ENCODE measurements around the gene CAMK2D.

The CAMK2D gene

DNA sequence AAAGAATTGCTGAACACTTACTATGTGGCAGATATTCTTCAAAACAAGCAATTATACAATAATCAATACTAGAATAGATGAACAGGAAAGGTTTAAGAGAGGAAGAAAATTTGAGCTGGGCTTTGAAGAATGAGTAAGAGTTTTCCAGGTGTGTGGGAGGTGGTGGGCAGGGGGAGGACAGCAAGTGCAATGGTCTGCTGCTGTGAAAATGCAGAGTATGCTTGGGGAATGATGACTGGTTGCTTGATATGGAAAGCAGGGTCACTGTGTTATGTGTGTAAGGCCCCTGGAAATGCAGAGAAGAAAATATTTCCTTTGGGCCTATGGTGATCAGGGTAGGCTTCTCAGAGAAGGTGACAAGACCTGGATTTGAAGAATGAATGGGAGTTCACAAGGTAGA is 300.3 kb downstream of the CAMK2D start:
- no peak for DNase-seq

DNA sequence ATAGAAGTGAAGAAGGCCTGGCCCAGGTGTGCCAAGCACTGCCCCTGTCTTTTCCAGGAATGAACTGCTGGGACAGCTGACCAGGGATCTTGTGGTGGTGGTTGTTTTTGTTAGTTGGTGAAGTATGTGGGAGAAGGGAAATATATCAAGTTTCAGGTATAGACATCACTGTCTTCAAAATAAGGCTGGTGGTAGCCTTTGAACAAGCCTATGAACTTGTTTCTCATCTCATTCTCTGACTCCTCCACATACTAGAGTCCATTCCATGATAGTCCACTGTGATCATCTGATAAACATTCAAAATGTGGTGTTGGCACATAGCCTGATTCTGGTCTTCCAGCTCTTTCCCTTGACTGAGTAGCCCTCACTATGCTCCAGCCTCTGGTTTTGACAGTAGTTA is 303.7 kb downstream of the CAMK2D start:
- no peak for DNase-seq

DNA sequence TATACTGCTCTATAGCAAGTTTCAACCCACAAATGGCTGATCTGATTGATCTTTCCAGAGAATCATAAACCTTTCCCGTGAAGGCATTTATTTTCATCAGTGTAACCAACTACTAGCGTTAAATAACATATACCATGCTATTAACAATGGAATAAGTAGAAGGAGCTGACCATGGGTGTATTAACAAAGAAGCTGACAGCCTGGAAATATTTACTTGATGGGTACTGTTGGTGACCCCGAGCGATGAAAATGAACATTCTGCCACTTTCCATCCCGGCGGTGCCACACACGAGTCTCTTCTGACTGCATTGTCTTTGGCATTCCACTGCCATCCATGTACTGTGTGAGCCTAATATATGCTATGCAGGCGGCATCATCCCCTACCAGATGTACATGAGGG is 304.4 kb downstream of the CAMK2D start:
- no peak for DNase-seq

DNA sequence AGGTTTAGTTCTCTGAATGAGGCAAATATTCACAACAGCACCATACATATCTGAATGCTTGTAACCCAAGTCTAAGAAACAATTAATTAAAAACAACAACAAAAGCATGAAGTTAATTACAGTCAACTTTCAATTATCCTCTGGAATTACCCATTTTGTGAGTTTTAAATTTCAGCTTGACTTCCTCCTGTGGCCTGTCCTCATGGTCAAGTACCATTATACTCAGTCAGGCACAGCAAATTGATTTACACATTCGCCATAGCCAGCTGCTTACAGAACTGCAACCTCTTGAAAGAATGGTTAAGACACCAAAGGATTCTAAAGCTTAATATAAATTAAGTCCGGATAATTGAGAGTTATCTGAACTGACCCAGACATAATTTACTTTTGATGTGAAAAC is 306.5 kb downstream of the CAMK2D start:
- DNase-seq = no peak

DNA sequence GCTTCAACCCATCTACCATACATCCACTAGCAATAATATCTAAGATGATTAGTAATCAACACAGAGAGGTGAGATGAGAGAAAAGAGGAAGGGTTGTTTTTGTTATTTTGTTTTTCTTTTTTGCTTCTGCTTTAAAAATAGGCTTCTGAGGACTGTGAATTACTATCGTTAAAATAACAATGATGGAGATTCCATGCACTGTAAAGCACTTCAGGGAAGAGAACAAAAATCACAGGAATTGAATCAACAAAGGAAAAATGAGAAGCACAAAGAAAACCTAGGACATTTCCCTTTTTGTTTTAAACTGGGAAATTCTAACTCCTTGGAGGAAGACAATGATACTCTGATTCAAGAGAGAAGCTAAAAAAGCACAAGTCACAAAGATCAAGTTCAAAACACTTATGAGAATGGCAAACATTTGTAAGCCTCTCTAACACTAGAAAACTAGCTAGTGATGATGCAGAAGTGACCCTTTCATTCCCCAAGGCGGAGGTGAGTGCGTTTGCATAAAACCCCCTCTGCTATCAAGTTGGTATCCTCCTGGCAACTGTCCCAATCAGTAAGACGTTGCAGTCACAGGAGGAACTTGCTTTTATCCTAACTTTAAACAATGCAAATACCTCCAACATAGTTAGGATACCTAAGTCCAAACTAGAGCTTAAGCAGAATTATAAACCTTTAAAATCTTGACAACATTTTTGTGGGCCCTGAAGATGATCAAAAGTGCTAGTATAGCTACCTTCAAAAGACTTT is 308.5 kb downstream of the CAMK2D start:
- no peak for DNase-seq

DNA sequence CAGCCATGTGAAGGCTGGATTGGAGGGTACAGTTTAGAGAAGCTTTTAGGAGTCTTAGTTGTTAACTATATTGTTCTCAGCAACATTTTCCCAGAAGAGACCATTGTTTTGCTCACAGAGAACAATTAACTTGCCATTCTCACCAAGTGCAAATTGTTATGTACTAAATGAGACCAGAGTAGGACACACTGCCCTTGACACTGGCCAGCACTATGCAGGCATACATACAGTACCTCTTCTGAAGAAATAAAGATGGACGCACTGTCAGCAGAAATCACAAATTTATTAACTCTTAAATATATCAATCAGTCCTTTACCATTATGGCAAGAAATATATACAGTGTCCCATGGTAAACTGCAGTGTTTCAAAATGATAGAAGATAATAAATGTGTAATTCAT is 309.4 kb downstream of the CAMK2D start:
- no peak for DNase-seq

DNA sequence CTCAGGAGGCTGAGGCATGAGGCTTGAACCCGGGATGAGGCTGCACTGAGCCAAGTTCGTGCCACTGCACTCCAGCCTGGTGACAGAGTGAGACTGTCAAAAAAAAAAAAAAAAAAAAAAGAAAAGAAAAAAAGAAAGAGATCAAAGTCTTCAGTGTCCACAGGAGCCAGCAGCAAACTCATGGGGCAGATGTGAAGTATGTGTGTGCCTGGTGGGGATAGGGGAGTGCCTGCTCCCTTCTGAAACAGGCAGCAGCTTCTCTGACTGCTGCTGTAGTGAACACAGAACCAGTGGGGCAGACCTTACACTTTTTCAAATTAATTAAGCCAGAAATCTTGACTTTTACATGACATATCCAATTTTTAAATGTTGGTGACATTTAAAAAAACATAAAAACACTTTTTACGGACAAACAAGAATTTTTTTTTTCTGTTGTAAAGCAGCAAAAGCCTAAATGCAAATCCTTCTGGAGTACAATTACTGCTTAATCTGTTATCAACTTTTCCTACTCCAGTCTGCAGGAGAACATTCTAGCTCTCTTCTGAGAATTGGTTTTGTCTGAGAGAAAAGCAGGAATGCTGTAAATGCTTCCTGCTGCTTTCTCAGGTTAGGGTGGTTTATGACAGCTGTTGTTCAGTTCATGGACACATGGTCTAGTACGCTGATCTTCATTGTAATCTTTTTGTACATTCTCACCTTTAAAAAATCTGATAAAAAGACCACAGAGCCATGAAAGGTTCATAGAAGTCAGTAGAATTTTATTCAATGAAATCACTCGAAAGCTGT is 311.1 kb downstream of the CAMK2D start:
- DNase-seq = no peak

DNA sequence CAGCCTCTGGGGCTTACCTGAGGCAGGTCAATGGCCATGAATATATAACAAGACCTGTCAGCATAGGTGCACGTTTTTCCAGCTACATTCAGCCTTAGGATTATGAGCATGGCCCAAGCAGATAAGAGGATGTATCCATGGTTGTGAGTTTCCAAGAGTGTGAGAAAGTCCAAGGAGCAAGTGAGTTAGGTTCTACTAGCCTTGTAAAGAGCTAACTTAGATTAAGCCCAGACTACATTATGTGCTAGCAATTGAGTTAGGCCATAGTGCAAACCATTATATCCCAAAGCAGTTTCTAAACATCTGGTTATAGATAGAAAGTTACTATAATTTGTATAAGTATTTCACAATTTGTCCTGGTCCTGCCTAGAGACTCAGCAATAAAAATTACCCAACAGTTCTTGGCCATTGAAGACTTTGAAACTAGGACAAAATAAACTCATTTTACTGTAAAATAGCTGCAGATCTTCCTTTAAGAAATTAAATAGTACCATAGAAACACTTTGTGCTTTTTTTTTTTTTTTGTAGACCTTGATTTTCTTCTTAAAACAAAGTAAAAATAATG is 312.0 kb downstream of the CAMK2D start:
- DNase-seq = no peak

DNA sequence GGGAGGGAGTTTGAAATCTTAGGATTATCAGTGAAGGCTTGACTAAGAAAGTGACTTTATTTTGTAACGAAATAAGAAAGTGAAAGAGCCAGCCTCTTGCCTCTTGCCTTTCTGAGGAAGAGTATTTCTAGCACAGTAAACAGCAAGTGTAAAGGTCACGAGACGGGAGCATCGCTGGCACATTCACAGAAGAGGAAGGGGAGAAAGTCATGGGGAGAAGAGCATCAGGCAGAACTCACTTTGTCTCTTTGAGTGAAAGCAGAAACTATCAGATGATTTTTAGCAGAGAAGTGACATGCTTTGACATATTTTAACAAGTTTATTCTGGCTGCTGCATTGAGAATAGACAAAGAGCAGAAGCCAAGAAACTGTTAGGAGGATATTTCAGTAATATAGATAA is 313.8 kb downstream of the CAMK2D start:
- DNase-seq = peak; percentile 43

DNA sequence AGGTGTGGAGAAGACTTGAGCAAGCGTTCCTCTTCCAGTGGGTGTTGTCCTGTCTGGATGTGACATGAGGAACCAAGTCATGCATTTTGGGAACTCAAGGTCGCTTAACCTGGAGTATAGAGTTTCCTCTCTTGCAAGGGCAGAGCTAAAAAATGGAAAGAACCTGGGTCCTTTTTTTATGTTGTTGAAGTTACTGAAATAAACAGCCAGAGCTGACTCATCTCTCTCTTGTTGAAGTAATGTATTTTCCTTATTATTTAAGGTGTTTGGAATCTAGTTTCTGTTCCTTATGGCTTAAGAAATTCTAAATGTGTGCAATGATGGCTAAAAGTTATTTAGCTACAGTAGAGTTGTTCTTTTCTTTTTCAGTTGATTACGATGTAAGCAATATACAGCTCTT is 314.5 kb downstream of the CAMK2D start:
- DNase-seq = no peak

DNA sequence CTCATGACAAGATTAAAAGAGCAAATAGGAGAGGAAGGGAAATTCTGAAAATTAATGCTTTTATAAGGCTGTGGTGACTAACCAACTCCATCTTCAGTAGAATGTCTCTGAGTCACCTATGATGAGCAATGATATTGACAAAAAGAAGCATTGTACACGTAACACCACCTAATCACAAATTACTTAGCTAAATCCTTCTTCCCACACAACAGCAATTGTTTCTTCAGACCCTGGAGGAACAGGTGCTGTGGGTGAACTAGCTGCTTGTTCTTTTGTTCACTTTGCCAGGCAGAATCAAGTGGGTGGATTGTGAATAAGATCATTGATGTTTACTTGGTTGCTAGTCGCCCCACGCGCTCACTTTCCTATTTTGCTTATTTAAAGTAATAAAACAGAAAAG is 315.5 kb downstream of the CAMK2D start:
- peak; percentile 10 for DNase-seq

DNA sequence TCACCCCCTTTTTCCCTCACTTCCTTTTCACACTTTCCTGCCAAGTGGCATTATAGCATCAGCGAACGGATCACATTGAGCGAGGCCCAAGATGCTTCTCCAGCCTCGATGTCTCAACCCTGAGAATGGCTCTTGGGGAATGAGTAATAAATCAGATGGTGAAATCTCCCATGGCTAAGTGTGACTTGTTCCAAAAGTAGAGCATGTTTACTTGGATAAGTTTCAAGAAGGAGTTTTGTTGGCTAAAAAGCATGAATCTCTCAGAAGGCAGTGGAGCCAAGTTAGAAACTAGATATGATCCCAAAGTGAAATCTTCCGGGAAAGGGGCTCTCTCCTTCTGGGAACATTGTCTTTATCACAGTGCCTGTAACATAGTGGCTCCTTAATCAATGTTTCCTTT is 316.3 kb downstream of the CAMK2D start:
- peak; percentile 23 for DNase-seq

DNA sequence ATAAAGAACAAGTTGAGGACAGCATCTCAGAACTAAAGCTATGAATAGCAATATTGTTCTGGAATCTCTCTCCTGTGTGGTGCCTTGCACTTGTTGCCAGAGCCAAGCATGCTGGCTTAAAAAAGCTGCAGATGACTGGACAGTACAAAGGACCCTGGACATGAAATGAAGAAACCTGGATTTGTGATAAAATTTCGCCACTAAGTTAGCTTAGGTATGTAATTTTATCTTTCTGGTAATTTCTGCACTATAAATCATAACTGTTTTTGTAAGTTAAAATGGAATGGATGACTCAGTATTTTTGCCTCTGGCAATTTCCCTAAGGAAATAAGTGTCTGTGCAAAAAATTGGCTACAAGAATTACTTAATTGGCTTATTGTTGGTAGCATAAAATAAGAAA is 317.2 kb downstream of the CAMK2D start:
- DNase-seq = no peak

DNA sequence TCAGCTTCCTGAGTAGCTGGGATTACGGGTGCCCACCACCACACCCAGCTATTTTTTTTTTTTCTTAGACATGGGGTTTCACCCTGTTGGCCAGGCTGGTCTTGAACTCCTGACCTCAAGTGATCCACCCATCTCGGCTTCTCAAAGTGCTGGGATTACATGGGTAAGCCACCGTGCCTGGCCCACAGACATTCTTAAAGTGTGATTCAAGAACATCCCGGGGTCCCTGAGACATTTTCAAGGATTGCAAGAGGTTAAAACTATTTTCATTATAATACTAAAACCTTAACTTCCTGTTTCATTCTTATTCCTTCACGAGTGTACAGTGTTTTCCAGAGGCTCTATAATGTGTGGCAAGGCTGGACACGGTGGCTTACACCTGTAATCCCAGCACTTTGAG is 318.7 kb downstream of the CAMK2D start:
- DNase-seq = no peak

DNA sequence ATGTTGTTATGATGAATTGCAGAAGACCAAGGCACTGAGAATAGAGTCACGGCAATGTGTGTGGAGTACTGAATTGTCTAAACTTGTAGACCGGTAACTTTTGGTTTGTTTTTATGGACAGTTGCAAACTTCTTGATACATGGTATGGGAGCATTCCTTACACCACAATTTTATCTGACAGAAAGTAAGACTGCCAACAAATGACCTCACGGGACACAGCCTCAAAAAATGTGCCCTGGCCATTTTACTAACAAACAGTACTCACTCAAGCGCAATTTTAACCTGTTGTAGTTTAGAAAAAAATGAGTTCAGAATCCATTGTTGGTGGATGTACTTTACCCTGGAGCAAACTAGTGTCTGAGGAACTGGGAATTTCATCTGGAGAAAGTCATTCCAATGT is 321.2 kb downstream of the CAMK2D start:
- no peak for DNase-seq

DNA sequence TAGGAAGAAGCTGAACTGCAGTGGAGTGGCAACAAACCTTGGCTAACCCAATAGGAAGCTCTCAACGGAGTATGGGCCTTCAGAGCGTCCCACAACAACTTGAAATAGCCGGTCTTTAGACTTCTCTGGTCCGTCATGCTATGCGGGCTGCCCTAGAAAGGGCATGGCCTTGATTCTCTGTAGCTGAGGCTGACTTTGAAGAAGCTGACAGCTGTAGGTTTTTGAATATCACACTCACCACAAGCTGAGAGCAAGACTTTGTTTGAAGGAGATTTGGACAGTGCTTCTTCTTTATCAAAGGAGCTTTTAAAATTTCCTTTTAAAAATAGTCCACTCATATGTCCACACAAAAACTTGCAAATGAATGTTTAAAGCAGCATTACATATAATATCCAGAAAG is 322.9 kb downstream of the CAMK2D start:
- DNase-seq = no peak

DNA sequence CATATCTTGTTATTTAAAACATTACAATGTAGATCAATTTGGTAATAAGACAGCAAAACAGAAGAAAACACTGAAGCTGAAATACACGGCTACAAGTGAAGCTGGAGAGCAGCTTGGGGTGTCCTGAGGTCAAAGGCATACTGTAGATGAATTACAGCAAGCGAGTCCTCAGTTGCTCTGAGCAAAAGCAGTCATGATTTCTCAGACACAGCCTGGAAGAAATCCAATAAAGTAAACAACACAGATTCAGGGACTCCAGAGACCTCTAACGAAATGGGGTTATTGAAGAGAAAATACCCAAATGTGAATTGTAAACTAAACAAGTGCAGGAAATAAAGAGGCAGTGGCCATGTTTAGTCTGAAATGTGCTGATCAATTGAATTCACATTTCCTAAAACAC is 324.4 kb downstream of the CAMK2D start:
- no peak for DNase-seq

DNA sequence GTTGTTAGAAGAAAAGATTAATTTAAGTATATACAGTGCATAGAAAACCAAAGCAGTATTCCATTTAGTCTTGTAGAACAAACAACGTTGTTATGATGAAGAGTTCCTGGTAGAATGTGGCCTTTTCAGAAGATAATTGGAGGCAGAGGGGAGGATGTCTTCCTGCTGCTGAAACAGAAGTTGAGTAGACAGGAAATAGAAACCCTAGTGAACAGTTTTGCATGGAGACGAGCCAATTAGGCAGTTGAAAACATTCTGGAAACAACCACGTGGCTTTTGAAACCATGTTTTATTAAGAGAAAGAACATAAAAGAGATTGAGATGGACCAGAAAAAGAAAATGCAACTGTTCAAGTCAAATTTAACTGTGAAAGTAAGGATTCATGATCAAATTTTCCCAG is 325.2 kb downstream of the CAMK2D start:
- no peak for DNase-seq

DNA sequence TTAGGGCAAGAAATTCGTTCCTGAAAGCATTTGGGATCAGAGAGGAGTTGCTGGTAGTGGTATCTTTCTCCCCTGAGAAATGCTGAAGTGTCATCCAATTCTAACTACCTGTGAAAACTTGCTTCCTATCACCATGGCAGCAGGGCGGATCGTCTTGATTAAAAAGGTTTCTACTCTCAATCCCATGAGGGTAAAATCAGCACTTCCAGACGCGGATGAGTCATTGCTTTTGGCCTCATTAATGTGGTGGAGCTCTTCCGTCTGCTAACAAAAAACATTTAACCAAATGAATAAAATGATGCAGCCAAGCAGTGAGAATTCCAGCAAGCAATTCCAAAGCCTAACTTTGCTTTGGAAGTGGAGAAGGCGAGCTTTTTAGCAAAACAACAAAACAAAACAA is 325.6 kb downstream of the CAMK2D start:
- no peak for DNase-seq

DNA sequence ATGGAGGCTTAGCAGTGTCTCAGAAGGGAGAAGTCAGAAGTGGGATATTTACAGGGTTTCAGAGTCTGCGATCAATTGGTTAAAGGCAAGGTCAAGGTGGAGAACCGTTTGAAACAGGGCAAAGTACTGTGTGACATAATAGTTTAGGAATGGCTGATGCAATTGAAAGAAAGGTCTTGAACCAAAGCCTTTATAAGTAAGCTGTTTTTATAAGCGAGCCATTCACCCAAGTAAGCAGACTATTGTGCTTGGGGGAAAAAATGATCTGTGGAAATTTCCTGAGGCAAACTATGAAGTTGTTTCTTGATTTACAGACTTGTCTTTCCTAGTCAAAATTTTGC is 327.3 kb downstream of the CAMK2D start:
- DNase-seq = no peak

DNA sequence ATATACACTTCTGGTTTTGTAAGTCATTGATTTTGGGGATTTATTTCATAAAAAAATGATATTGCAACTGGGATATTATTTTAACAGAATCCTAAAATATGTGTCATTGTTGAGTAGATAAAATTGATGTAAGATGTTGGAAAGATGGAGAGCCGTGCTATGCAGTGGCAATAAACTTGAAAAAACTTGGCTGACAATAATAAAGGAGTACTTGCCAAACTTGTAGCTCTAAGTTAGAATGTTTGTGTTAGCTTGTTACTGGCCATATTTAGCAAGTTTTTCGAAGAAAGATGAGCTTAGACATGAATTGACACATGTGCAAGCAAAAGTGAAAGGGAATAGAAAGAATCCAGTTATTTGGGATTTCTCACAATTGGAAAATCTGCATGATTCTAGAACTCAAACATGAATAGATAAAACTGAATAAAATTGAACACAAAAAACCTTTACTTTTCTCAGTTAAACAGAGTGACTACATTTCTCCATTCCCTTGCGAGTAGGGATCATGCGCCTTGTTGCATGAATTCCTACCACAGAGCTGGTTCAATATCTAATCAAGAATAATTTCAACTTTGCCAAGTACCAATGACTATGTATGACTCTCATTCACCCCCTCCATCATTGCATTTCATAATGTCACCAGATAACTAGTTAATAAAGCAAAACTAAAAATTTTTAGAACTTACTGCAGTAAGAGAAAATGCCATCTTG is 327.8 kb downstream of the CAMK2D start:
- DNase-seq = no peak

DNA sequence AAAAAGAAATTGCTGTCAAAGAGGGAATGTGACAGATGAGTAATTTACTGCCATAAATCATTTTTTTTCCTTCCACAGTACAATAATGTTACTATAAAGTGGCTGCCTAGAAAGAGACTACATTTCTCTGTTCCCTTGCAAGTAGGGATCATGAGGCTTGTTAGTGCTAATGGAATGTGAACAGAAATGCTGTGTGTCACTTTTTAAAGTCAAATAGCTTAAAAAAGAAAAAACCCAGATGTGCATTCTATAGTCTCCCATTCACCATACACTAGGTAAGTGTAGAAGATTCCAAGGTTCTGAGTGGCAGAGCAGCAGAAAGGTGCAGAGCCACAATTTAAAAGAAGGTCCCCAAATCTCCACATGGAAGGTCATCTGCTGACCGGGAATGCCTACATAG is 328.4 kb downstream of the CAMK2D start:
- no peak for DNase-seq

DNA sequence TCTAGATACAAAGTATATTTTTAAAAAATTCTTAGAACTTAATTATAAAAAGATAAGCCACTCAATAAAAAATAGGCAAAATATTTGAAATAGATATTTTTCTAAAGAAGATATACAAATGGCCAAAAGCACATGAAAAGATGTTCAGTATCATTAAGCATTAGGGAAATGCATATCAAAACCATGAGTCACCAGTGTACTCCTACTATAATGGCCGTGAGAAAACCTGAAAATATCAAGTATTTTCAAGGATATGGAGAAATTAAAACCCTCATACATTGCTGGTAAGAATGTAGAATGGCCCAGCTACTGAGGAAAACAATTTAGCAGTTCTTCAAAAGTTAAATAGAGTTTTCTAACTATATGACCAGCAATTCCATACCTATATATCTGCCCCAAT is 337.9 kb downstream of the CAMK2D start:
- DNase-seq = no peak

DNA sequence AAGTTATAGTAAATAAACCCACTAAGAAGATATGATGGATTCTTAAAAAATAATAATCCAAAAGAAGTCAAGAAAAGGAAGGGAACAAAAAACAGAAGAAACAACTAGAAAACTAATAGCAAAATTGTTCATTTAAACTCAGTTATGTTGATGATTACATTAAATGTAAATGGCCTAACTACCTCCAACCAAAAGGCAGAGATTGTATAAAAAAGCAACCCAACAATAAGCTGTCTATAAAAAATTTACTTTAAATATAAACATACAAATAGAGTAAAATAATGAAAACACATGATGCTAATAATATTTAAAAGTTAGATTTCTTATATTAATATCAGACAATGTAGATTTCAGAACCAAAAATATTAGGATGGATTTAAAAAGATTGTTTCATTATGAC is 340.6 kb downstream of the CAMK2D start:
- DNase-seq = no peak
